DND-41 (cell line): ENCODE measurements around the gene SPSB4.

ENCODE experiments used
- ATAC-seq: fragments of 200-7000 bp; cut with Tn5 transposase; 3 replicates; pipeline ENCODE4 v1.9.1; 2021; ENCODE audit warnings: low read depth; ENCODE audit not compliant: insufficient read depth
- DNase-seq: peaks from one replicate; pipeline ENCODE4 v3.0.0-alpha.2; 2020
- H2AFZ ChIP-seq: 2 replicates; pipeline ENCODE4 v1.6.0; 2012; ENCODE audit warnings: low read depth, low read length
- H3K27ac ChIP-seq: 2 replicates; pipeline ENCODE4 v1.5.1; 2012; ENCODE audit warnings: low read length, inconsistent platforms
- H3K27me3 ChIP-seq: fragments of 200-600 bp; sonication (generic); 2 replicates; pipeline ENCODE4 v1.6.0; 2012; ENCODE audit warnings: low read length, mild to moderate bottlenecking, inconsistent platforms; ENCODE audit not compliant: insufficient read depth, poor library complexity
- H3K36me3 ChIP-seq: 2 replicates; pipeline ENCODE4 v1.5.1; 2012; ENCODE audit warnings: low read length, inconsistent platforms; ENCODE audit not compliant: insufficient read depth
- H3K4me1 ChIP-seq: 2 replicates; pipeline ENCODE4 v1.5.1; 2012; ENCODE audit warnings: mild to moderate bottlenecking, low read length; ENCODE audit not compliant: insufficient read depth
- H3K4me2 ChIP-seq: 2 replicates; pipeline ENCODE4 v1.6.0; 2012; ENCODE audit warnings: mild to moderate bottlenecking, moderate library complexity, low read length, inconsistent platforms; ENCODE audit not compliant: insufficient read depth
- H3K4me3 ChIP-seq, 2 experiments: fragments of 200-600 bp in 1 of 2; shearing (Covaris generic) in 1 of 2; 2 replicates each; pipeline ENCODE4 v1.5.1; 2012 to 2016; ENCODE audit warnings: inconsistent platforms in 2 of 2, low read length in 2 of 2, mild to moderate bottlenecking in 2 of 2, low read depth in 1 of 2, moderate library complexity in 1 of 2
- H3K79me2 ChIP-seq: 2 replicates; pipeline ENCODE4 v1.6.0; 2012; ENCODE audit warnings: low read length, inconsistent platforms; ENCODE audit not compliant: insufficient read depth
- H3K9ac ChIP-seq: 2 replicates; pipeline ENCODE4 v1.6.0; 2012; ENCODE audit warnings: low read depth, mild to moderate bottlenecking, inconsistent platforms, low read length, moderate library complexity
- H3K9me3 ChIP-seq: 2 replicates; pipeline ENCODE4 v1.5.1; 2012; ENCODE audit warnings: low read length, moderate library complexity, mild to moderate bottlenecking, inconsistent platforms; ENCODE audit not compliant: insufficient read depth, severe bottlenecking
- H4K20me1 ChIP-seq: 2 replicates; pipeline ENCODE4 v1.6.0; 2012; ENCODE audit warnings: low read length; ENCODE audit not compliant: insufficient read depth
- EZH2 ChIP-seq: IDR thresholded peaks from 3 replicates; pipeline ENCODE4 v1.6.1; 2012; ENCODE audit warnings: borderline replicate concordance, low read depth, mild to moderate bottlenecking, moderate library complexity, low read length, inconsistent platforms; ENCODE audit not compliant: severe bottlenecking
- TF ChIP-seq, protein P1 (sequence below): IDR thresholded peaks from 2 replicates; pipeline ENCODE4 v1.5.1; 2012; ENCODE audit warnings: borderline replicate concordance, low read length, moderate library complexity, mild to moderate bottlenecking; ENCODE audit not compliant: poor library complexity, severe bottlenecking; ENCODE audit errors: extremely low read depth

Gene SPSB4

DNA sequence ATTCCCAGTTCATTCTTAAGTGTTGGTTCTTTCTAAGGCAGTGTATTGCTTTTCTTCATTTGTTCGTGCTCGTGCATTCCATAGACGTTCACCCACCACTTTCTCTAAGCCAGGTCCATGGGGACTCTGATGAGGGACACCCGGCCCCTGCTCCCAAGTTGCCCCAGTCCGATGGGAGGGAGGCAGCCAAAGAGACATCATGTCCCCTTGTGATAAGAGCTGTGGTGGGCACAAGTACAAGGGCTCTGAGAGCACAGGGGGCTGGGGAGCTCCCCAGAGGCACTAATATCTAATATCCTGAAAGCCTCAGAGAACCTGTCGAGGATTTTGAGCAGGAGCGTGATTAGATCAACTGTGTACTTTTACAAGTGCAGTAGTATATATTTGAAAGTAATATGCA is 6.3 kb downstream of the SPSB4 start:
- Histone ChIP-seq H3K4me3 (no peak overlapping the region), H3K79me2 (peaks cover 82% of the 10 kb centered on the region), H4K20me1 (peaks cover 14% of the 10 kb centered on the region), H3K9me3 (peaks cover 4% of the 10 kb centered on the region), H2AFZ (no peak overlapping the region), H3K9ac (no peak overlapping the region), H3K4me2 (no peak overlapping the region), H3K36me3 (peaks cover 10% of the 10 kb centered on the region), H3K4me1 (peaks cover 20% of the 10 kb centered on the region), H3K27me3 (peaks cover 8% of the 10 kb centered on the region), H3K27ac (no peak overlapping the region)
- DNase-seq: no peak
- TF ChIP-seq EZH2: no peak
- TF ChIP-seq, protein P1, sequence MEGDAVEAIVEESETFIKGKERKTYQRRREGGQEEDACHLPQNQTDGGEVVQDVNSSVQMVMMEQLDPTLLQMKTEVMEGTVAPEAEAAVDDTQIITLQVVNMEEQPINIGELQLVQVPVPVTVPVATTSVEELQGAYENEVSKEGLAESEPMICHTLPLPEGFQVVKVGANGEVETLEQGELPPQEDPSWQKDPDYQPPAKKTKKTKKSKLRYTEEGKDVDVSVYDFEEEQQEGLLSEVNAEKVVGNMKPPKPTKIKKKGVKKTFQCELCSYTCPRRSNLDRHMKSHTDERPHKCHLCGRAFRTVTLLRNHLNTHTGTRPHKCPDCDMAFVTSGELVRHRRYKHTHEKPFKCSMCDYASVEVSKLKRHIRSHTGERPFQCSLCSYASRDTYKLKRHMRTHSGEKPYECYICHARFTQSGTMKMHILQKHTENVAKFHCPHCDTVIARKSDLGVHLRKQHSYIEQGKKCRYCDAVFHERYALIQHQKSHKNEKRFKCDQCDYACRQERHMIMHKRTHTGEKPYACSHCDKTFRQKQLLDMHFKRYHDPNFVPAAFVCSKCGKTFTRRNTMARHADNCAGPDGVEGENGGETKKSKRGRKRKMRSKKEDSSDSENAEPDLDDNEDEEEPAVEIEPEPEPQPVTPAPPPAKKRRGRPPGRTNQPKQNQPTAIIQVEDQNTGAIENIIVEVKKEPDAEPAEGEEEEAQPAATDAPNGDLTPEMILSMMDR: no peak
- no peak for ATAC-seq

DNA sequence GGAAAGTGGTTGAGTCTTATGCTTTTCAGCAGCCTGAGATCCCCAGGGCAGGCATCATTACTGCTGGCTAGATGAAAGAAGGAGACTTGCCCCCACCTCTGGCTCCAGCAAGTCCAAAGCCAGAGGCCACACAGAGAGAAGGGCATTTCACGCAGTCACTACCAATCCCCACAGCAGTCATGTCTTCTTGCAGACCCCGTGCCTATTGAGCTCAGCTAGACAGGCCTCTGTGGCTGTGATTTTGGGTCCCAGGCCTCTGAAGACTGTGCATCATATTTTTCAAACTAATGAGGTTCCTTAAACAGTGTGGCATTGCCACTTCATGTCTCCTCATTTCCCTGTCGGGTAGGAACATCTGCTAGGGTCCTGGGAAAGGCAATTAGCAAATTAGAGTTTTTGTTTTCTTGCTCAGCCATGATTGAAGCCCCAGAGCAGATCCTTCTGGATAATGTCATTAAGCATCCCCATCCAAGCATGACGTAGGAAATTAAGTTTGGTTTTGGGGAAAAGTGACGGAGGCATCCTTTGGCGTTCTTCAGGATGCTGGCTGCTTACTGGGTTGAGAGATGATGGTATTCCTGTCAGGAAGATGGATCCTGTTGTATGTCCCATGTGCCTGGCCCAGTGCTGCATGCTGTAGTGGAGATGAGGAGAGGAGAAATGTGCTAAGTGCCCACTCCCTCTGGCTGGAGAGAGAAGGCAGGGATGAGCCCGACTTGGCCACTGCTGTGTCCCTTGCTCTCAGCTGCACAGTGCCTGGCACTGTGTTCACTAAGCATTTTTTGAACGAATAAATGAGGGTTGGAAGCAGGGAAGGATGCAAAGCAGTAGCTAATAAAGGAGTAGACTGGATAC is 7.0 kb downstream of the SPSB4 start:
- Histone ChIP-seq H3K27ac (no peak overlapping the region), H3K79me2 (peaks cover 82% of the 10 kb centered on the region), H3K9me3 (peaks cover 4% of the 10 kb centered on the region), H3K9ac (no peak overlapping the region), H3K27me3 (peaks cover 3% of the 10 kb centered on the region), H3K4me1 (peaks cover 21% of the 10 kb centered on the region), H2AFZ (no peak overlapping the region), H3K36me3 (peaks cover 10% of the 10 kb centered on the region; the same call in 1 of the 2 replicates), H3K4me2 (no peak overlapping the region), H3K4me3 (no peak overlapping the region), H4K20me1 (peaks cover 14% of the 10 kb centered on the region)
- ATAC-seq (no peak), DNase-seq (no peak)
- no peak for TF ChIP-seq EZH2
- TF ChIP-seq, protein P1: no peak

DNA sequence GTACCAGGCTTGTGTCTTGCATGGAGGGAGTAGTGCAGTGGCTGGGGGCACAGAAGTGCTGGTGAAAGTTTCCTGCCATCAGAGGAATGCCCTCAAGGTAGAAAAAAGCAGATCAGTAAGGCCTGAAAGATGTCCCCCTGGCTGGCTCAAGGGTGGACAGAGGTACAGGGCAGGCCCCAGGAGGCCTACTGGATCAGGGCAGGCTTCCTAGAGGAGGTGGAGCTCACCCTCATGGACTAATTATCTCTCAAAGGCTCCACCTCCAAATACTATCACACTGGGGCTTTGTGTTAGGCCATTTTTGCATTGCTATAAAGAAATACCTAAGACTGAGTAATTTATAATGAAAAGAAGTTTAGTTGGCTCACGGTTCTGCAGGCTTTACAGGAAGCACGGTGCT is 7.8 kb downstream of the SPSB4 start:
- H3K4me1 ChIP-seq: peaks cover 21% of the 10 kb centered on the region
- H3K4me3 ChIP-seq: no peak overlapping the region
- TF ChIP-seq, protein P1: no peak
- TF ChIP-seq EZH2: no peak
- H3K27ac ChIP-seq: no peak overlapping the region
- H3K4me2 ChIP-seq: no peak overlapping the region
- H4K20me1 ChIP-seq: peaks cover 10% of the 10 kb centered on the region
- peaks cover under 1% of the 10 kb centered on the region for H3K27me3 ChIP-seq
- peaks cover 77% of the 10 kb centered on the region for H3K79me2 ChIP-seq
- peaks cover 10% of the 10 kb centered on the region; the same call in 1 of the 2 replicates for H3K36me3 ChIP-seq
- peaks cover 4% of the 10 kb centered on the region for H3K9me3 ChIP-seq
- ATAC-seq (no peak), DNase-seq (no peak)
- H2AFZ ChIP-seq: no peak overlapping the region
- no peak overlapping the region for H3K9ac ChIP-seq
